MM.1S (cell line): Measurements from ENCODE around the gene RGS17.
"Not testable (repeated sequence)": the region's sequence is repeated elsewhere in the genome, so short reads cannot be mapped to it uniquely, and the experiment has no call there.

ENCODE experiments used
- DNase-seq: peaks from one replicate; pipeline ENCODE4 v3.0.0-alpha.2; 2015
- H2AFZ ChIP-seq: fragments of 300-600 bp; sonication (generic); 2 replicates; pipeline ENCODE4 v1.6.0; 2016; ENCODE audit warnings: antibody characterized with exemption, low read length
- H3F3A ChIP-seq: fragments of 300-600 bp; sonication (generic); 2 replicates; pipeline ENCODE4 v1.6.1; 2016; ENCODE audit warnings: mild to moderate bottlenecking, antibody characterized with exemption, low read length, moderate library complexity, mixed read lengths; ENCODE audit not compliant: insufficient read depth
- H3K27ac ChIP-seq: fragments of 300-600 bp; sonication (generic); 2 replicates; pipeline ENCODE4 v1.5.1; 2016; ENCODE audit warnings: mild to moderate bottlenecking, low read length
- H3K27me3 ChIP-seq: fragments of 300-600 bp; sonication (generic); replicated peaks from 2 replicates; pipeline ENCODE4 v1.6.0; 2016; ENCODE audit warnings: low read length; ENCODE audit not compliant: insufficient read depth
- H3K36me3 ChIP-seq: fragments of 300-600 bp; sonication (generic); replicated peaks from 2 replicates; pipeline ENCODE4 v1.6.1; 2016; ENCODE audit warnings: mild to moderate bottlenecking, low read length, mixed read lengths; ENCODE audit not compliant: insufficient read depth
- H3K4me1 ChIP-seq: fragments of 300-600 bp; sonication (generic); 2 replicates; pipeline ENCODE4 v1.6.1; 2016; ENCODE audit warnings: low read length, mixed read lengths
- H3K4me2 ChIP-seq: fragments of 300-600 bp; sonication (generic); 2 replicates; pipeline ENCODE4 v1.6.0; 2016; ENCODE audit warnings: low read depth, low read length
- H3K4me3 ChIP-seq: fragments of 300-600 bp; sonication (generic); 2 replicates; pipeline ENCODE4 v1.5.1; 2016; ENCODE audit warnings: low read length, mixed read lengths
- H3K79me2 ChIP-seq: fragments of 300-600 bp; sonication (generic); 2 replicates; pipeline ENCODE4 v1.6.1; 2016; ENCODE audit warnings: mixed run types, low read length, mixed read lengths
- H3K9ac ChIP-seq: fragments of 300-600 bp; sonication (generic); 2 replicates; pipeline ENCODE4 v1.6.1; 2016; ENCODE audit warnings: low read length, mixed read lengths
- H3K9me2 ChIP-seq: fragments of 300-600 bp; sonication (generic); replicated peaks from 2 replicates; pipeline ENCODE4 v1.6.1; 2016; ENCODE audit warnings: mild to moderate bottlenecking, low read length, mixed read lengths; ENCODE audit not compliant: insufficient read depth
- H3K9me3 ChIP-seq: fragments of 300-600 bp; sonication (generic); replicated peaks from 2 replicates; pipeline ENCODE4 v1.6.1; 2016; ENCODE audit warnings: mild to moderate bottlenecking, low read length, mixed read lengths; ENCODE audit not compliant: insufficient read depth
- H4K20me1 ChIP-seq: fragments of 300-600 bp; sonication (generic); 2 replicates; pipeline ENCODE4 v1.6.1; 2016; ENCODE audit warnings: mild to moderate bottlenecking, low read length, moderate library complexity, mixed read lengths; ENCODE audit not compliant: insufficient read depth
- EZH2 ChIP-seq: fragments of 300-600 bp; sonication (generic); optimal IDR thresholded peaks from 2 replicates; pipeline ENCODE3; 2017; ENCODE audit warnings: low read depth, mild to moderate bottlenecking, antibody characterized with exemption, low read length, mixed read lengths
- EZH2phosphoT487 ChIP-seq: fragments of 300-600 bp; sonication (generic); IDR thresholded peaks from 2 replicates; pipeline ENCODE4 v1.6.1; 2018; ENCODE audit warnings: antibody characterized with exemption, low read length
- TF ChIP-seq, protein P1 (sequence below): fragments of 300-600 bp; sonication (generic); IDR thresholded peaks from 2 replicates; pipeline ENCODE4 v1.5.1; 2016; ENCODE audit warnings: antibody characterized with exemption, low read length, mixed read lengths

RGS17 gene

DNA sequence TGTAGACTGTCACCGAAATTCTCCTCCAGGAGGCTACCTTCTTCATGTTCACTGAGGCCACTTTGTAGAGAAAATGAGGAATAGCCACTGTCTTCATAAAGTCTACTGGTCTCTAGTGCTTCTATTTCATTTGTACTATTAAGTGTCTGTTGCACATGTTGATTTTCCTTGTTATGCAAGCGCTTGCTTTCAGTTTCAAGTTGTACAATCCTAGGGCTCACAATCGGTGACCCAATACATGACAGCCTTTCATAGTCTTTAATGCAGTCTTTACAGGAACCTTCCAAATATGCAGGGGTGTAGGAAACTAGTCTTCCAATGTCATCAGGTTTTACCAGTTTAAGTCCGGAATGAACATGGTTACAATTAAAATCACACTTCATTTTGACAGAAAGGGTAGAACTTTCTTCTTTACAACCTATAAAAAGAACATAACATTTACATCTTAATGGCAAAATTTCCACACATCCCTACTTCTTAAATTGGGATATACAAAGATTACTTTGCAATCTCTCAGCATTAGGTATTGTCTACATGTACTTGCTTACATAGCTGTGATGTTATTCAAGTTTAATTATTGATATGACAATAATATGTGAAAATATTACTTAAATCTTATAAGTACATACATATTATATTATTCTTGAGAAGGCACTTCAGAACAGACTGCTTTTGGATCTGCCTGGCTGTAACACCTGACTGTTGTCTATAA, 155.7 kb downstream of the RGS17 start:
- DNase-seq = no peak
- Histone ChIP-seq H3K27ac (no peak overlapping the region), H4K20me1 (no peaks in the 10 kb centered on the region), H3K9me2 (no peaks in the 10 kb centered on the region), H3K36me3 (peaks cover 8% of the 10 kb centered on the region; the same call in 1 of the 2 replicates), H3K79me2 (peaks cover 70% of the 10 kb centered on the region), H3K9ac (no peak overlapping the region), H2AFZ (no peak overlapping the region), H3K4me3 (no peak overlapping the region), H3K4me2 (no peak overlapping the region), H3F3A (peaks cover 5% of the 10 kb centered on the region), H3K4me1 (no peaks in the 10 kb centered on the region), H3K27me3 (no peaks in the 10 kb centered on the region), H3K9me3 (no peaks in the 10 kb centered on the region)
- TF ChIP-seq EZH2 = no peak
- TF ChIP-seq, protein P1, sequence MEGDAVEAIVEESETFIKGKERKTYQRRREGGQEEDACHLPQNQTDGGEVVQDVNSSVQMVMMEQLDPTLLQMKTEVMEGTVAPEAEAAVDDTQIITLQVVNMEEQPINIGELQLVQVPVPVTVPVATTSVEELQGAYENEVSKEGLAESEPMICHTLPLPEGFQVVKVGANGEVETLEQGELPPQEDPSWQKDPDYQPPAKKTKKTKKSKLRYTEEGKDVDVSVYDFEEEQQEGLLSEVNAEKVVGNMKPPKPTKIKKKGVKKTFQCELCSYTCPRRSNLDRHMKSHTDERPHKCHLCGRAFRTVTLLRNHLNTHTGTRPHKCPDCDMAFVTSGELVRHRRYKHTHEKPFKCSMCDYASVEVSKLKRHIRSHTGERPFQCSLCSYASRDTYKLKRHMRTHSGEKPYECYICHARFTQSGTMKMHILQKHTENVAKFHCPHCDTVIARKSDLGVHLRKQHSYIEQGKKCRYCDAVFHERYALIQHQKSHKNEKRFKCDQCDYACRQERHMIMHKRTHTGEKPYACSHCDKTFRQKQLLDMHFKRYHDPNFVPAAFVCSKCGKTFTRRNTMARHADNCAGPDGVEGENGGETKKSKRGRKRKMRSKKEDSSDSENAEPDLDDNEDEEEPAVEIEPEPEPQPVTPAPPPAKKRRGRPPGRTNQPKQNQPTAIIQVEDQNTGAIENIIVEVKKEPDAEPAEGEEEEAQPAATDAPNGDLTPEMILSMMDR = no peak
- no peak for TF ChIP-seq EZH2phosphoT487

DNA sequence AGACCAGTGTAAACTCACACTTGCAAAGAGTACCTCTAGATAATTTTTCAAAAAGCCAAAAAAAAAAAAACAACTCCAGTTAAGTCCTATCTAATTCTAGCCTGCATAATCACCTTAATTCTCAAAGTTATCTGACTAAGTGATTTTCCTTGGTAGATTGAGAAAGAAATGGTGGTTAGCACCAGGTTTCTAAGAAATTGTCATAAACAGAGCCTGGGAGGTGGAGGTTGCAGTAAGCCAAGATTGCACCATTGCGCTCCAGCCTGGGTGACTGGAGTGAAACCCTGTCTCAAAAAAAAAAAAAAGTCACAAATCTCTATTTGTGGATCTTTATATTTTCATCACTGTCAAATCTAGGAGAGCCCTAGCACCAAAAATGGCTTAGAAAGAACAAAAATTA, 157.2 kb downstream of the RGS17 start:
- no peaks in the 10 kb centered on the region for H3K9me2 ChIP-seq
- no peak for TF ChIP-seq EZH2
- TF ChIP-seq, protein P1 = no peak
- no peak for TF ChIP-seq EZH2phosphoT487
- DNase-seq = no peak
- no peak overlapping the region for H3K4me3 ChIP-seq
- H2AFZ ChIP-seq = no peak overlapping the region
- H3F3A ChIP-seq = peaks cover 9% of the 10 kb centered on the region
- no peak overlapping the region for H3K27ac ChIP-seq
- no peaks in the 10 kb centered on the region for H3K27me3 ChIP-seq
- H3K36me3 ChIP-seq = peaks cover 8% of the 10 kb centered on the region; the same call in 1 of the 2 replicates
- no peak overlapping the region for H3K9ac ChIP-seq
- H4K20me1 ChIP-seq = no peaks in the 10 kb centered on the region
- no peaks in the 10 kb centered on the region for H3K4me1 ChIP-seq
- peaks cover 56% of the 10 kb centered on the region for H3K79me2 ChIP-seq
- H3K4me2 ChIP-seq = no peak overlapping the region
- H3K9me3 ChIP-seq = no peaks in the 10 kb centered on the region

DNA sequence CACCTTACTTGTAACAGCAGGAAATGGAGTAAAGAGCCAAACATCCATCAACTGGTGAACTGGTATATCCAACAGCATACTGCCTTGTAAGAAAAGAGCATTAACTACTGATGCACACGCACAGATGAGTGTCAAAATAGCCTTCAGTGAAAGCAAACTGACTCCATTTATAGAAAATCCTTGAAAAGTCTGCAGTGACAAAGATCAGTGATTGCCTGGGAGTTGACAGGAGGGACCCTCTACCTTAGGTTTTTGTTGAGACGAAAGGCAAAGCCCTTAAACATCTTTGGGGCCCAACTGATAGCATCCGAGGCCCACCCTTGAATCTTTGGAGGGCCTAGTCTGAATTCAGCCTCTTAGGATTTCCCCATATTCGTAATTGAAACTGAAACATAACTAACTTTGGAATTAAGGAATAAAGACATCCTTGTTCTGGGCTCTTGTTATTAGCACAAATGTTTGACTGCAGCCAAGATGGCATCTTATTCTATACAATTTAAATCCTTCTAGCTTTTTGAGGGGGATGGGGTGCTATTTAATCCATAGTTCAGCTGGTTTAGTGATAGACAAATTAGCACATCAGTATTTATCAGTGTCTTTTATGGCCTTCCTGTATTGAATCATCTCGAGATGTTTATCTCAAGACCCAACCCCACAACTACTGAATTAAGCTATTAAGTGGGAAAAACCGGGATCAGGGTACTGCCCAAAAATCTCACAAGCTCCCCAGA, 161.2 kb downstream of the RGS17 start:
- Histone ChIP-seq H3K9me2 (no peaks in the 10 kb centered on the region), H3K4me1 (no peaks in the 10 kb centered on the region), H3K79me2 (peaks cover 17% of the 10 kb centered on the region), H3K36me3 (peaks cover 6% of the 10 kb centered on the region; the same call in 1 of the 2 replicates), H3F3A (peaks cover 9% of the 10 kb centered on the region), H3K4me3 (no peak overlapping the region), H3K27me3 (no peaks in the 10 kb centered on the region), H4K20me1 (no peaks in the 10 kb centered on the region), H2AFZ (no peak overlapping the region), H3K27ac (no peak overlapping the region), H3K4me2 (no peak overlapping the region), H3K9me3 (no peaks in the 10 kb centered on the region), H3K9ac (no peak overlapping the region)
- DNase-seq = no peak
- TF ChIP-seq, protein P1 = no peak
- TF ChIP-seq EZH2 = no peak
- TF ChIP-seq EZH2phosphoT487 = no peak

DNA sequence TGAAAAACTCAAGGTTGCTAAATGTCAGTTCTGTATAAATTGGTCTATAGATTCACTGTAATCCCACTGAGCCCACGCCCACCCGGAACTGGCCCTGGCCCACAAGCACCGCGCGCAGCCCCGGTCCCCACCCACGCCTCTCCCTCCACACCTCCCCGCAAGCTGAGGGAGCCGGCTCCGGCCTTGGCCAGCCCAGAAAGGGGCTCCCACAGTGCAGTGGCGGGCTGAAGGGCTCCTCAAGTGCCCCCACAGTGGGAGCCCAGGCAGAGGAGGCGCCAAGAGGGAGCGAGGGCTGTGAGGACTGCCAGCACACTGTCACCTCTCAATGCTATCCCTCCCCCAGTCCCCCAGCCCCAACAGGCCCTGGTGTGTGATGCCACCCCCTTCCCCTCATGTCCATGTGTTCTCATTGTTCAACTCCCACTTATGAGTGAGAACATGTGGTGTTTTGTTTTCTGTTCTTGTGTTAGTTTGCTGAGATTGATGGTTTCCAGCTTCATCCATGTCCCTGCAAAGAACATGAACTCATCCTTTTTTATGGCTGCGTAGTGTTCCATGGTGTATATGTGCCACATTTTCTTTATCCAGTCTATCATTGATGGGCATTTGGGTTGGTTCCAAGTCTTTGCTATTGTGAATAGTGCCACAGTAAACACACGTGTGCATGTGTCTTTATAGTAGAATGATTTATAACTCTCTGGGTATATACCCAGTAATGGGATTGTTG, 164.8 kb downstream of the RGS17 start:
- not testable (repeated sequence) for H3K4me3 ChIP-seq, H4K20me1 ChIP-seq, H3K27ac ChIP-seq, H3K4me2 ChIP-seq, H3K9me3 ChIP-seq, DNase-seq, H3K79me2 ChIP-seq, H3K27me3 ChIP-seq, H3K9ac ChIP-seq, H3K36me3 ChIP-seq, H3F3A ChIP-seq, H2AFZ ChIP-seq, H3K9me2 ChIP-seq, H3K4me1 ChIP-seq
